Lower lobe of right lung (tissue), 2 donors: ENCODE results near the gene NPR1. TPM values are rescaled to one million over a fixed set of nuclear protein-coding genes. Genes with fewer than 3 reads are reported as not detected.
"Not testable (repeated sequence)": the region's sequence is repeated elsewhere in the genome, so short reads cannot be mapped to it uniquely, and the experiment has no call there.

Experiments
- ATAC-seq, 2 donors: fragments of 200-7000 bp; cut with Tn5 transposase; one replicate each; pipeline ENCODE4 v1.9.1; 2020 to 2022; ENCODE audit warnings: mild to moderate bottlenecking in 2 of 2, moderate library complexity in 2 of 2
- DNase-seq: peaks from one replicate; pipeline ENCODE4 v3.0.0-alpha.2; 2020
- H3K27ac ChIP-seq: fragments of 200-600 bp; one replicate; pipeline ENCODE4 v1.8.0; 2022
- H3K27me3 ChIP-seq: fragments of 200-600 bp; one replicate; pipeline ENCODE4 v1.8.0; 2022; ENCODE audit warnings: low read depth
- H3K36me3 ChIP-seq: fragments of 200-600 bp; one replicate; pipeline ENCODE4 v1.8.0; 2022; ENCODE audit warnings: mild to moderate bottlenecking
- H3K4me1 ChIP-seq: fragments of 200-600 bp; one replicate; pipeline ENCODE4 v1.8.0; 2022
- H3K4me3 ChIP-seq: fragments of 200-600 bp; one replicate; pipeline ENCODE4 v1.8.0; 2022; ENCODE audit warnings: mild to moderate bottlenecking
- H3K9me3 ChIP-seq: fragments of 200-600 bp; one replicate; pipeline ENCODE4 v1.8.0; 2022
- CTCF ChIP-seq: fragments of 200-600 bp; IDR thresholded peaks from one replicate; pipeline ENCODE4 v1.8.0; 2022; ENCODE audit warnings: antibody characterized with exemption, mild to moderate bottlenecking
- intact Hi-C: fragments of 100-400 bp; cut with DNase I; formaldehyde crosslinking; loops from one replicate; pipeline ENCODE4 v1.11.0; 2022
- total RNA-seq: library from RNA; stranded (reverse); fragmentation: NEBNext Ultra II Directional; extraction: Animal tissue kit (Norgen Biotek cat#: 25700); gene quantifications from one replicate; pipeline ENCODE4 v1.2.1, GENCODE V29; 2021
- donor health status: DM: no; HTN: yes; CAD: no; lungs with severe emphysema.

The NPR1 gene
- total RNA-seq, 1 donor from 2014 or later: 58.8 TPM

DNA sequence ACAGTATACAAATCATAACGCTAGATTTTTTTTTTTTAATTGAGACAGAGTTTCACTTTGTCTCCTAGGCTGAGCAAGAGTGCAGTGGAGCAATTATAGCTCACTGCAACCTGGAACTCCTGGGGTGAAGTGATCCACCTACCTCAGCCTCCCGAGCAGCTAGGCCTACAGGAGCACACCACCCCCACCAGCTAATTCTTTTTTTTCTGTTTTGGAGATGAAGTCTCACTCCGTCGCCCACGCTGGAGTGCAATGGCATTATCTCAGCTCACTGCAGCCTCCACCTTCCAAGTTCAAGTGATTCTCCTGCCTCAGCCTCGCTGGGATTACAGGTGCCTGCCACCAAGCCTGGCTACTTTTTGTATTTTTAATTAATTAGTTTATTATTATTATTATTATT is 21.3 kb downstream of the NPR1 start:
- intact Hi-C loops: no loop called here
- Histone ChIP-seq H3K36me3 (no peaks in the 10 kb centered on the region), H3K4me1 (peaks cover 28% of the 10 kb centered on the region), H3K27ac (peak overlapping the region; percentile 82), H3K4me3 (no peak overlapping the region), H3K27me3 (no peaks in the 10 kb centered on the region), H3K9me3 (no peaks in the 10 kb centered on the region)
- ATAC-seq (no peak), DNase-seq (no peak)
- TF ChIP-seq CTCF: no peak

DNA sequence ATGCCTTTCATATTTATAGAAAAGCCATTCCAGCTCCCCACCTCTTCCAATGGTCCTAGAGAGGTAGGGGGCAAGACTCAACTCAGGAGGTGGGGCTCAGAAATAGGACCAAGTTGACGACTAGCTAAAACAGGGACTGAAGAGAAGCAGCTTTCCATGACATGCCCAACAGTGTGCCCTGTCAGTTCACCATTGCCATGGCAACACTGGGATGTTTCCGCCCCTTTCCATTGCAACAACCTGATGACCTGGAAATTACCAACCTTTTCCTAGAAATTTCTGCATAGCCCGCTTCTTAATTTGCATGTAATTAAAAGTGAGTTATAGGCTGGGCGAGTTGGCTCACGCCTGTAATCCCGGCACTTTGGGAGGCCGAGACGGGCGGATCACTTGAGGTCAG is 27.0 kb downstream of the NPR1 start:
- Histone ChIP-seq H3K27ac (no peak overlapping the region), H3K36me3 (no peaks in the 10 kb centered on the region)
- intact Hi-C loops: no loop called here

GRCh38 chr1:153711026-153711425 is 32.5 kb downstream of the NPR1 start:
- H3K4me3 ChIP-seq: no peak overlapping the region
- no peak for DNase-seq
- no peak overlapping the region for H3K27ac ChIP-seq
- no peaks in the 10 kb centered on the region for H3K4me1 ChIP-seq
- no peak for ATAC-seq
- no peaks in the 10 kb centered on the region for H3K36me3 ChIP-seq
- no peaks in the 10 kb centered on the region for H3K9me3 ChIP-seq
- H3K27me3 ChIP-seq: no peaks in the 10 kb centered on the region
- no peak for TF ChIP-seq CTCF
- intact Hi-C loops: no loop called here

More for the DNA sequence above, 27.0 kb downstream of the NPR1 start:
- ATAC-seq (no peak), DNase-seq (no peak)
- no peaks in the 10 kb centered on the region for H3K4me1 ChIP-seq
- no peaks in the 10 kb centered on the region for H3K27me3 ChIP-seq
- no peak overlapping the region for H3K4me3 ChIP-seq
- no peaks in the 10 kb centered on the region for H3K9me3 ChIP-seq
- no peak for TF ChIP-seq CTCF

DNA sequence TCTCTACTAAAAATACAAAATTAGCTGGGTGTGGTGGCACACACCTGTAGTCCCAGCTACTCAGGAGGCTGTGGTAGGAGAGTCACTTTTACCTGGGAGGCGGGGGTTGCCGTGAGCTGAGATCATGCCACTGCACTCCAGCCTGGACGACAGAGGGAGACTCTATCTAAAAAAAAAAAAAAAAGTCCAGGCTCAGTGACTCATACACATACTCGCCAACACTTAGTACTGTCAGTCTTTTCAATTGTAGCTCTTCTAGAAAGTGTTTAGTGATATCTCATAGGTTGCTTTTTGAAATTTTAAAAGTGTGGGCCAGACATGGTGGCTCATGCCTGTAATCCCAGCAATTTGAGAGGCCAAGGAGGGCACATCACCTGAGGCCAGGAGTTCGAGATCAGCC is 37.7 kb downstream of the NPR1 start:
- DNase-seq, H3K27ac ChIP-seq, H3K4me1 ChIP-seq, intact Hi-C loops, H3K9me3 ChIP-seq, H3K27me3 ChIP-seq, H3K4me3 ChIP-seq, H3K36me3 ChIP-seq, ATAC-seq: not testable (repeated sequence)

DNA sequence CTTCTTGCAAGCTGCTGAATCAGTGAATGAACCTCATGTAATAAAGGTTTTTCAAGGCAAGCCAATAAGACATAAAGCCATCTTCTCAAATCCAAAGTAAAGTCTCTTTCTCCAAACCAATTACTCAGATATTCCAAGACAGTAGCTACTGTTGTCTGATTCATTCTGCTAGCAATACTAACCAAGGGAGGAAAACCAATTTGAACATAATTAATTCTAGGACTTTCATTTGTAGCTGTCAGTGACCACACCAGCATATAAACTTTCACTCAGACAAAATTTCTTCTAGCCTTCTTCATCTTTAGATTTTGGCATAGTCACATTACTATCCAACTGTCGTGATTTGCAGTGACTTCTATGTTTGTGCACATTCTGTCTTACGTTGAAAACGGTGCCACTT is 38.8 kb downstream of the NPR1 start:
- H3K36me3 ChIP-seq: no peaks in the 10 kb centered on the region
- intact Hi-C loops: no loop called here
- TF ChIP-seq CTCF: no peak
- no peak for ATAC-seq
- H3K27ac ChIP-seq: no peak overlapping the region
- H3K4me1 ChIP-seq: no peaks in the 10 kb centered on the region
- H3K4me3 ChIP-seq: no peak overlapping the region
- no peaks in the 10 kb centered on the region for H3K9me3 ChIP-seq
- DNase-seq: no peak
- H3K27me3 ChIP-seq: no peaks in the 10 kb centered on the region

DNA sequence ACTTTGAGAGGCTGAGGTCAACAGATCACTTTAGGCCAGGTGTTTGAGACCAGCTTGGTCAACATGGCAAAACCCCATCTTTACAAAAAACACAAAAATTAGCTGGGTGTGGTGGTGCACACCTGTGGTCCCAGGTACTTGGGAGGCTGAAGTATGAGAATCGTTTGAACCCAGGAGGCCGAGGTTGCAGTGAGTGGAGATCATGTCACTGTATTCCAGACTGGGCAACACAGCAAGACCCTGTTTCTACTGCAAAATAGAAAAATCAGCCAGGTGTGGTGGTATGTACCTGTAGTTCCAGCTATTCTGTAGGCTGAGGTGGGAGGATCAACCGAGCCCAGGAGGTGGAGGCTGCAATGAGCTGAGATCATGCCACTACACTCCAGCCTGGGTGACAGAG is 45.2 kb downstream of the NPR1 start:
- Histone ChIP-seq H3K4me1 (peaks cover 5% of the 10 kb centered on the region), H3K27me3 (no peaks in the 10 kb centered on the region), H3K4me3 (no peak overlapping the region), H3K36me3 (no peaks in the 10 kb centered on the region), H3K27ac (no peak overlapping the region), H3K9me3 (no peaks in the 10 kb centered on the region)
- intact Hi-C loops: no loop called here
- TF ChIP-seq CTCF: no peak
- DNase-seq (no peak), ATAC-seq (no peak)

- H3K4me3 ChIP-seq, H3K9me3 ChIP-seq, H3K27ac ChIP-seq, H3K36me3 ChIP-seq, ATAC-seq, intact Hi-C loops, DNase-seq, H3K27me3 ChIP-seq: not testable (repeated sequence)
- H3K4me1 ChIP-seq: peaks cover 14% of the 10 kb centered on the region
These were observed 46.1 kb downstream of the NPR1 start for GRCh38 chr1:153724634-153725033.
